NCI-H146 treated with DMSO at 0.1 percent for 48 hours (cell line): ENCODE results near the gene OCA2.
"Not testable (repeated sequence)": the region's sequence is repeated elsewhere in the genome, so short reads cannot be mapped to it uniquely, and the experiment has no call there.

Experiments
- DNase-seq: peaks from one replicate; lab custom pipeline; 2025; ENCODE audit not compliant: unreplicated experiment; lab: John Stamatoyannopoulos, UW

Gene OCA2

DNA sequence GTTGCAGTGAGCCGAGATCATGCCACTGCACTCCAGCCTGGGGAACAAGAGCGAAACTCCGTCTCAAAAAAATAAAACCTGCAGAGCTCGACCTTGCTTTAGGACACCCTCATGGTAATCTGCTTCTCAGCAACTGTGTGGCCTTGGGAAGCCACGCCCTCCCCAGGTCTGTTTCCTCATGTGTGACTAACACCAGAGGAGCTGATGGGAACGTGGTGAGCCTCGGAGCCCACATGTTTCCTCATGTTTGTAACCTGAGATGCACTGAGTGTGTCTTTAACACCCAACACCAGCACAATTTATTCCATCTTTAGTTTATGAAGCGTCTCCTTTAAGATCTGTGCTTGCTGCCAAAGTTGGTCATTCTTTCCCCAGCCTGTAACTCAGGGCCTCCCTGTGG is 142.8 kb downstream of the OCA2 start:
- DNase-seq, result no peak

DNA sequence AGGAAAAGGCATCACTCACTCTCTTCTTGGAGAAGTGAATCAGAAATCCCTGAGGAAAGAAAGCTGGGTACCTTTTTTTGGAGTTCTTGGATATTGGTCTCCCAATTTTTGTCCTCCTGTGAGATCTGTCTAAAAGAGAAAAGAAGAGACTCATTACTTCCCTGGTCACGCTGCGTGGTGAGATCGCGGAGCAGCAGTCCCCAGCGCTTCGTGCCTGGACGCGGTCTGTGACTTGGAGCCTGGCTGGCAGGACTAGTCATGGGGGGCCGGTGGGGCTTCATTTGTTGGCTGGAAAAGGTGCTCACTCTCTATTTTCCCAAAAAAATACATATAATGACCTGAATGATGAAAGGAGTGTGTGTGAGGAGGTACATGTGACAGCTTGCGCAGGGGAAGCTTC is 144.0 kb downstream of the OCA2 start:
- no peak for DNase-seq

DNA sequence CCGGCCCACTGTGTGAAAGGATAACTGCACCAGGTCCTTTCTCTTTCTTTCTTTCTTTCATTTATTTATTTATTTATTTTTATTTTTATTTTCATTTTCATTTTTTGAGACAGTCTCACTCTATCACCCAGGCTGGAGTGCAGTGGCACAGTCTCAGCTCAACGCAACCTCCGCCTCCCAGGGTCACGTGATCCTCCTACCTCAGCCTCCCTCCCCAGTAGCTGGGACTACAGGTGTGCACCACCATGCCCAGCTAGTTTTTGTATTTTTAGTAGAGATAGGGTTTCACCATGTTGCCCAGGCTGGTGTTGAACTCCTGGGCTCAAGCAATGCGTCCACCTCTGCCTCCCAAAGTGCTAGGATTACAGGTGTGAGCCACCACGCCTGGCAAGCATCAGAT is 146.5 kb downstream of the OCA2 start:
- not testable (repeated sequence) for DNase-seq

DNA sequence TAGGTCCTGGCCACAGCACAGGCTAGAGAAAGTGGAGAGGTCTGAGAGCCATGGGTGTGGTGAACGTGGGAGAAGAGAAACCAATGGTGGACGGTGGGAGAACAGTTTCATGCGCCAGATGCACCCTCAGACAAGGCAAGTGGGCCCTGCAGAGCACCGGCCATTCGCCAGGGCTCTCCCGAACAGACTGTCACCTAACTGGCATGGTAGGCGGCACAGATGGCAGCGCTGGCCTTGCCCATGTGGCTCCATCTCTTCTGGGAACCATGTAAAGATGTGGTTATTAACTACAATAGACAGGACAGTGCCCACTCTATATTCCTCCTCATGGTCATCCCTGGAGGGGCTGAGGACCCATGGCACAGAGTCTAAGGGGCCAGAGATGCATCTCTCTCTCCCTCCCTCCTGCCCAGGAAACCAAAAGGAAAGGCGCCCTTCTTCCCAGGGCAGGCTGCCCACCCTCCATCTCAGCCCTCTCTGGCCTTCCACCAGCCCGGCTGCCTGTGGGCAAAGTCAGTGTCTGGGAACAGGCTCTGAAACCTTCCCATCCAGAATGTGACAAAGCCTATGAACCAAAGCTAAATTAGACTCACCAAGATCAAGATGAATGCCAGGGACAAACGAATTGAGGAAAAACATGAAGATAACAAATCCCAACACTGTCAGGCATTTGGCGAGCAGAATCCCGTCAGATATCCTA is 147.8 kb downstream of the OCA2 start:
- DNase-seq, result no peak

DNA sequence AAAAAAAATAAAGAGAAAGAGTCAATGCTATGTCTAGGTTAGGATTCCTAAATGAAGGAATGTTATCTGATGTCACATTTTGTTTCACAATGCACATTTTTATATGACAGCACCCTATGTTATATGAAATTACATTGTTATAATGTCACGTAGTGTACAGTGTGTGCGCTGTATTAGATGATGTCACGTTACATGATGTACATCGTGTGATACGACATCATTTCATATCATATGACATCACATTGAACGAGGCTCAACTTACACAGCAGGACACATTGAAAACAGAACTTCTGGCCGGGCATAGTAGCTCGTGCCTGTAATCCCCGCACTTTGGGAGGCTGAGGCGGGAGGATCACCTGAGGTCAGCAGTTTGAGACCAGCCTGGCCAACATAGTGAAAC is 150.0 kb downstream of the OCA2 start:
- DNase-seq, result no peak

DNA sequence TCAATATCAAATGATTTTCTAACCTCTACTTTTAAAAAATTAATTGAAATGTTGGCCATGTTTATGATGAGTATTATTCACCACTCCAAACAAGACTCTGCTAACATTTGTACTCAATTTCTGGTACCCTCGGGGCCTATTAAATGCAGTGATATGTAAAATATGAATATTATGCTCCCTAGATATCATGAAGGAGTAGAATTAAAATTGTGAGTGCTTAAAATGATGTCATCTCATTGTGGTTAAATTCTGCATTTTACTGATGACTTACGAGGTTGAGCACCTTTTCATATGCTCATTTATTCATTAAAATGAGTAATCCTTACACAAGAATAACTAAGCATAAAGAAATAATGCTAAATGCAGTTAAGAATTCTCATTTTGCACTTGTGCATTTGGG is 159.9 kb downstream of the OCA2 start:
- no peak for DNase-seq

DNA sequence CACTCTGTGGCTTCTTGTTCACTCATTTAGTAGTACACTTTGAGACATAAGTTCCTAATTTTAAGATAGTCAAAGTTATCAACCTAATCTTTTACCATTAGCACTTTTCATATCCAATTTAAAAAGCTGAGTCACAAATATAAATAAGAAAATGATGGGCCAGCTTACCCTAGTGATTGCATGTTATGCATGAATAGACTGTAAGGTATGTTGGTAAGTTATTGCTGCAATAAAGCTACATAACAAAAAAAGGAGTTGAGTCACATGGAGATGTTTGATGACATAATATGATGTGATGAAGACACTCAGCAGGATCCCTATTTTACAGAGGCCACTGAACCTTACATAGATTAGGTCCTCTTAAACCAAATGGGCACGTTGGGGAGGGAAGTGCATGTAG is 161.3 kb downstream of the OCA2 start:
- DNase-seq, result no peak

DNA sequence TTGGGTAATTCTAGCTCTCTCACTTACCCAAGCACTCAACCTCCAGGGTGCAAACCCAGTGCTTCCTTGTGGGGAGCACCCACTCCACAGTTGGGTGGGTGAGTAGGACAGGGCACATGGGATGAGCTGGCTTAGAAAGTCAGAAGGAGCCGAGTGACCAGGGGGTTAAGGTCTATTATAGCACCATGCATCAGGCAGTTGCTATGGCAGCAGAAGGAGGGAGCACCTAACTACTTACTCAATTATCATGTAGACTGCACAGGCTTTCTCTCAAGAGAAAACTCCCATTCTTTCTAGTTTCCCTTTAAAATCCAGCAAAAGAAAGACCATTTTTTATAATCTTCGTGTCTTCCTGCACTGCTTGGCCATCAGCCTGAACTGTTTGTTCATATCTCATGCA is 163.0 kb downstream of the OCA2 start:
- no peak for DNase-seq

DNA sequence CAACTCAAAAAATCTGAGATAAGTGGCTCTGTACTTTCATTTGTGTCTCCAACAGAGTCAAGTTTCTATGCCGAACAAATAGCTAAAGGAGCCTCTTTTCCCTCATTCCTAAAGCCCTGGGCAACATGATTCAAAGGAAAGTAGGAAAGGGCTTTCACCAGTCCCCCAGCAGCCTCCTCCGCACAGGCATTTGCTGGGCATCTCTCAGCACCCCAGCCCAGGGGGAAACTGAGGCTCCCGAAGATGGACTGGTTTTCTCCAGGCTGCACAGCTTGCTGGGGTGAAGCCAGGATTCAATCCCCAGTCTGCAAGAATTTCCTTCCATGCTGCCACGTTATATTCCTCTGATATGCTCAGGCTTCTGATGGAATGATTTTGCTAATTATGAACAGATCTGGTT is 163.8 kb downstream of the OCA2 start:
- DNase-seq, result no peak

DNA sequence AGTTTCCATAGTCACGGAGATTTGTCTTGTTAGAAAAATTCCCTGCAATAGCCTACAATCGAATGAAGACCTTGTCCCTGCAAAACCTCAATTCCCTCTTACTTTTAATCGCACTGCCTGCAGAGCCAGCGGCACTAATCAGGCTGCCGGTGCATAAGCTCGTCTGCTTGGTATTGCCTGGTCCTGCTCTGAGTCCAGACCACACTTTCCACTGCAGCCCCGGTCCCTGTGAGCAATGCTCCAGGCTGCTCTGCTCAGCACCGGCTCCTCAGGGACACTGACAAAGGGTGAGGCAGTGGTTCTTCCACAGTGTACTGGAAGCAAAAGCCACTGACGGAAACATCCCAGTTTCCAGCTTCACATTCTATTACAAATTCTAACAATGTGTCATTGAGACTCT is 164.3 kb downstream of the OCA2 start:
- DNase-seq, result no peak

DNA sequence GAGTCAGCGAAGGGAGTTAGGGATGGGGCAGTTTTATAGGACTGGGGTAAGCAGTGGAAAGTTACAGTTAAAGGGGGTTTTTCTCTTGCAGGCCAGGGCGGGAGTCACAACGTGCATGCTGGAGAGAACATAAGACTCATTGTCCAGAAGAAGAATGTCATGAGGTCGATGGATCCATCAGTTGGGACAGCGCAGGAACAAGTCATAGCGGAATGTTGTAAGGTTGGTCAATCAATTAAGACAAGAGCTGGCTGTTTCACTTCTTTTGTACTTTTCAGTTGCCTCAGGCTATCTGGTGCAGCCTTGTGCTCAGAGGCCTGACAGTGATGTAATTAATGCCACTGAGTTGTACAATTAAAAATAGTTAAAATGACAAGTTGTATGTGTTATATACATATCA is 165.6 kb downstream of the OCA2 start:
- no peak for DNase-seq

DNA sequence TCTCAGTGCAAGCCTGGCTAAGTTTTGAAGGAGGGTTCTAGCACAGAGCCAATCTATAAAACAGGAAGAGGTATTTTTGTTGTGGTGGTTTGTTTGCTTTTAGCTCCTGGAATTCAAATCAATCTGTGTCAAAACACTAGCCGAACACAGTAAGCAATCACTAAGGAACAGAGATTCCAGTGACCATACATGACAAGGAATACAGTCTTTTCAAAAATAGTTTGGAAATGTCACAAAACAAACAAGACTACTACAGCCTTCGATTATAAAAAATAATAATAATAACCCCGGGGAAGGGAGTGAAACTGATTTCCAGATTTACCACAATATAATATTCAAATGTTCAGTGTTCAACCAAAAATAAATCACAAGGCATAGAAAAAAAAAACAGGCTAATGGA is 166.5 kb downstream of the OCA2 start:
- DNase-seq, result no peak

DNA sequence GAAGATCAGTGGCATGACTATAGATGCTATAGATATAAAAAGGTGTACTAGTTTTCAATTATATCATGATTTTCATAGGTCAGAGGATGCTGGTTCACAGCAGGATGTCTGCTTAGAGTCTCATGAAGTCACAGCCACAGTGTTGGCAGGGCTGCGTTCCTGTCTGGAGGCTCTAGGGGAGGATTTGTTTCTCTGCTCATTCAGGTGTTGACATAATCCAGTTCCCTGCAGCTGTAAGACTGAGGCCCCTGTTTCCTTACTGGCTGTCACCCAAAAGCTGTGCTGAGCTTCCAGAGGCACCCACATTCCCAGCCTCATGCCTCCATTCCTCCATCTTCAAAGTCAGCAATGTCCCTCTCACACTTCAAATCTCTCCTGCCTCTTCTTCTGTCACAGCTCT is 170.7 kb downstream of the OCA2 start:
- no peak for DNase-seq

DNA sequence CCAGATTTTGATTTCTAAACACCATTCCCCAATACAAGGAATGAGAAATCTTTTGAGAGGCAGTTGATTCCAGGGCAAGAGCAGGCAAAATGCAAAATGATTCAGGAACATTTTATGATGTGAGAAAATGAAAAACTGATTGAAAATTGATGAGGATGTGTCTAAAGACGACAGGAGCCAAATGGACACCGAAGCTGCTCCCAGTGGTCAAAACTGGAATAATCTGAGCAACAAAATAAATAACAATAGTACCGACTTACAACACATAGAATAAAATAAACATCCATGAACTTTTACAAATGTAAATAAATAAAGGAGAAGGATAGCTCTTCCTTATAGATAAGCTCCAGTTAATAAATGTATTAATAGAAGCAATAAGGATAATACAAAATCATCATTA is 186.8 kb downstream of the OCA2 start:
- DNase-seq, result no peak

DNA sequence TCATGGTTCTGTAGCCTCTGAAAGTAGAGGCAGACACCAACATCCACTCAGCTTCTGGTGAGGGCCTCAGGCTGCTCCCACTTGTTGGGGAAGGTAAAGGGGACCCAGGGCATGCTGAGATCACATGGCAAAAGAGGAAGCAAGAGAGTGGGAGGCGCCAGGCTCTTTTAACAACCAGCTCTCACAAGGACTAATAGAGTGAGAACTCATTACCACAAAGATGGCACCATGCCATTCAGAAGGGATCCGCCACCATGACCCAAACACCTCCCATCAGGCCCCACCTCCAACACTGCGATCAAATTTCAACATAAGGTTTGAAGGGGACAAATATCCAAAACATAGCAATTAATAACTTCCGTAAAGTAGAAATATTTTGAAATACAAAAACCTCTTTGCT is 192.3 kb downstream of the OCA2 start:
- no peak for DNase-seq

DNA sequence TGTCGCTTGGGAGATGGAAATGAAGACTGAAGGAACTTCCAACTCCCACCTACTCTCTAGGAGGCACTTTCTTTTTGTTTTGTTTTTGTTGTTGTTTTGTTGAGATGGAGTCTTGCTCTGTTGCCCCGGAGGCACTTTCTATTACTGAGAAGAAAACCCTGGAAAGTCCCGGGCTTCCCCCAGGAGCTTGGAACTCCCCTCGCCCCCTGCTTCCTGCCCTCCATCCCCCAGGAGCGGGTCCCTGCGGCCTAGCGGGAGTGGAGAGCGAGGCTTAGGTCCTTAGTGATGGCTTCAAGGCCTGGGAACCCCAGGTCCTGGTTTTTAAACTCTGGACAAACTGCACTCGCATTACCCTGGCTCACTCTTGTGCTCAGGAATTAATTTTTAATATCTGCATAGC is 195.7 kb downstream of the OCA2 start:
- DNase-seq, result no peak

DNA sequence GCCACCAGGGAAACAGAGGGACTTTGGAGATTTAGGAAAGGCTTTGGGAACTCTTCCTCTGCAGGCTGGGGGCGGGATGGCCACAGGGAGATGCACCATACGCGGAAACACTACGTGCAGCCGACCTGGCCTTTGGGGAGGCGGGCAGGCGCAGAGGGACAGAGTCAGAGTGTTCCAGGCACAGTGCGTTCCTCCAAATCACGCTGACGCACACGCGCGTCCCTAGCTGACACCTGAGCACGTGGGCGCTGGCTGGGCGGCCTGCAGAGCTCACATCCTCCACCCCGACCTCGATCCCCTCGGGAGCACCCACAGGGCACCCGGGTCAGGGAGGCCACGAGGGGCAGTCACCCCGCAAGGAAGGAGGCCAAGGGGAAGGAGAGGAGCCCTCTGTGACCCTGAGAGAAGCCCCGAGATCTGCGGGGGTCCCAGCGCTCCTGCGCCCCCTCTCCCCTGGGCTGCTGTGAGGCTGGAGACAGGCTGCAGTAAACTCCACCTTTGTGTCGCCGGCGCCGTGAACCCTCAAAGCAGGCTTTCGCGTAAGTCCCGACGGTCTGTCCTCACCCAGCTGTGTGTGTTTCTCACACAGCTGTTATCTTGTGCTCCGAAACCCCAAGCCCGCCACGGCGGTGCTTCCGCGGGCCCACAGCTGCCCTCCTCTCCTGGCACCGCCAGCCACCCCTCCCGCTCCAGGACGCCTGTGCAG is 196.3 kb downstream of the OCA2 start:
- DNase-seq, result no peak

DNA sequence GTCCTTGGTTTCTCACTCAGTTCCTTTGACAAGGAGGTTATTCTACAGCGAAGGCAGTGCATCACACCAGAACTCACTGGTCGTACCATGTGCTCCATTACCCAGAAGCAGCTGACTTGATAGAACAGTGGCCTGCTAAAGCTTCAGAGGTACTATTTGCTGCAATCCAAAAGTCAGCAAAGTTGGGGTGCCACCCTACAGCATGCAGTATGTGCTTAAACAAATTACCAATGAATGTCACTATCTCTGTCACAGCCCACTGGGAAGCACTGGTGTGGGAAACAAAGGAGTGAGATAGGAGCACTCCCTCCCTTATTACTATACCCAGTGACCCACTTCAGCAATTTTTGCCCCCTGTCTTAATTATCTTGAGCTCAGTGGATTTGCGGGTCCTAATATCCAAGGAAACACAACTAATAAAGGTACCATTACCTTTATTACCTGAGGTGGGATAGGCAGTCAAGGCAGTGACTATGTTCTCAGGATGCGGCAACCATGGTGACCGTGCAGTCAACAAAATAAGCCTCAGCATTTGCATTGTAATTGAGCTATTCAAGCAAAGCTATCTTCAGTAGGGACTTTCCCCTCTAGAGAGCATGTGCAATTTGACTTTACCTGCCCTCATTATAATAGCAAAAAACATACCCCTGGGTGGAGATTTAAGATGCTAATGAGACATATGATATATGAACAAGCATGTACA is 199.4 kb downstream of the OCA2 start:
- no peak for DNase-seq

DNA sequence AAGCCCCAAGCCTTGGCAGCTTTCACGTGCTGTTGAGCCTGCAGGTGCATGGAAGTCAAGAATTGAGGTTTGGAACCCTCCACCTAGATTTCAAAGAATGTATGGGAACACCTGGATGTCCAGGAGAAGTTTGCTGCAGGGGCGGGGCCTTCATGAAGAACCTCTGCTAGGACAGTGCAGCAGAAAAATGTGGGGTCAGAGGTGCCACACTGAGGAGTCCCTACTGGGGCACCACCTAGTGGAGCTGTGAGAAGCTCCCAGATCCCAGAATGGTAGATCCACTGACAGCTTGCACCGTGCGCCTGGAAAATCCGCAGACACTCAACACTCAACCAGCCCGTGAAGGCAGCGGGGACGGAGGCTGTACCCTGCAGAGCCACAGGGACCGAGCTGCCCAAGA is 201.6 kb downstream of the OCA2 start:
- no peak for DNase-seq

DNA sequence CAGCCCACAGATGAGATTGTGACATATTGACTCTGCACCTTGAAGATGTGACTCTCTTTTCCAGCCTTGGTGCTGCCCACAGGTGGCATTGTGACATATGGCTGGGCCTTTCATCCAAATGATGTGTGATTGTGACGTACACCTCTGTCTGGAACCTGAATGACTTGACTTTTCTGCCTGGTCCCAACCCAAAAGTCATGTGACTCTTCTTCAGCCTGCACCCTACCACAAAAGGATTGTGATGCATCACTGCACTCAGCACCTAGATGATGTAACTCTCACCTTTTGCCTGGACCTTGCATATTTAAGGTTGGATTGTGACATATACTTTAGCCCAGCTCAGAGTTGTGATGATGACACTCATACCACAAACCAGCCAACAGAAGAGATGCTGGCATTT is 204.5 kb downstream of the OCA2 start:
- no peak for DNase-seq

DNA sequence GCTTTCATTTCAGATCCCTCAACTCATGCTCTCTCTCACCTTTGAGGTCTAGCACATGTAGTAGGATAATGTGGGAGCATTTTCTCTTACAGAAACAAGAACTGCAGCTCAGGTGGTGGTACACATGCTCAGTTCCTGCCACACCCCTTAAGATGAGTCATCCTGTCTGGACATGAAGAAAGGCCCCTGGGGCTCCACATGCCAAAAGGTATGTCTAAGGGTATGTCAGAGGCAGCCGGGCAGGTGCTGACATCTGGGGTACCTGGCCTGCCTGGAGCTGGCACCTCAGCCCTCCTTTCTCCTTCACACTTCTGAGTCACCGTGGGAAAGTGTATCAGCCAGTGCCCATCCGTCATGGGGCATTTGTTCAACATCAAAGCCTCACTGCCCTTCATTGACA is 209.9 kb downstream of the OCA2 start:
- DNase-seq, result no peak

DNA sequence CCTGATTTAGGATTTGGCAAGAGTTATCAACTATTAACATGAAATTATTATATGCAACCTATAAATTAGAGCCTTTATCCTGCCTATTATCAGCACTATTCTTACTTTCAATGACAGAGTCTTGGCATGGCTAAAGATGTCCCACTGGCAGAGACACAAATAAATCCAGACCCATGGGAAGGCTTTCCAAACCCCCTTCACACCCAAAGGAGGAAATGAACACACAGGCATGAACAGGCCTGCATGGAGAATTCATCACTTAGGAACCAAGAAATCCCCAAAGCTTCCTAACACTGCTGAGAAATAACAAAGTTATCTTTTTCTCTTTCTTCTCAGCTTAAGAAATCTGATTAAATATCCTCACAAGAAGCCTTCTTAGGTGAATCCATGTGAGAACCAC is 213.9 kb downstream of the OCA2 start:
- DNase-seq, result no peak
